ENCODE data around the gene PRKCB. TPM values are rescaled to one million over a fixed set of nuclear protein-coding genes. Genes with fewer than 3 reads are reported as not detected.

Gene PRKCB
- total RNA-seq, 4 donors from 2014 or later: 0.51 to 1.3 (median 1.1) TPM

- DNase-seq (no peak), ATAC-seq (no peak)
- intact Hi-C loops (cut with DNase I; ENCODE audit: low total_unique reads): no loop called here
- H3K27me3 ChIP-seq: no peaks in the 10 kb centered on the region
- H3K4me1 ChIP-seq: no peaks in the 10 kb centered on the region
- no peak overlapping the region for H3K4me3 ChIP-seq
- no peak for TF ChIP-seq CTCF (IDR thresholded peaks at IDR 0.05 in 4 of 5, conservative IDR thresholded peaks at IDR 0.05 in 1 of 5)
- TF ChIP-seq POLR2A (IDR thresholded peaks at IDR 0.05): no peak
- in situ Hi-C loops (cut with MboI; ENCODE audit: low sequenced_read_pairs in 4 of 4): no loop called here
- no peaks in the 10 kb centered on the region for H3K9me3 ChIP-seq
- H3K27ac ChIP-seq: no peak overlapping the region
- H3K36me3 ChIP-seq: no peaks in the 10 kb centered on the region
Observed at GRCh38 chr16:23876256-23876896, 40.6 kb downstream of the PRKCB start.

- Histone ChIP-seq H3K27ac (no peak overlapping the region), H3K9me3 (no peaks in the 10 kb centered on the region), H3K4me1 (no peaks in the 10 kb centered on the region), H3K27me3 (no peaks in the 10 kb centered on the region), H3K4me3 (no peak overlapping the region), H3K36me3 (no peaks in the 10 kb centered on the region)
- intact Hi-C loops (cut with DNase I; ENCODE audit: low total_unique reads) (no loop called here), in situ Hi-C loops (cut with MboI; ENCODE audit: low sequenced_read_pairs in 4 of 4) (no loop called here)
- DNase-seq: no peak
- ATAC-seq: no peak
- TF ChIP-seq CTCF (IDR thresholded peaks at IDR 0.05 in 4 of 5, conservative IDR thresholded peaks at IDR 0.05 in 1 of 5) (no peak), POLR2A (IDR thresholded peaks at IDR 0.05) (no peak)
Observed at GRCh38 chr16:23877107-23878070, 41.6 kb downstream of the PRKCB start.

- intact Hi-C loops (cut with DNase I; ENCODE audit: low total_unique reads): no loop called here
Observed at GRCh38 chr16:23879735-23880373, 44.1 kb downstream of the PRKCB start.

GRCh38 chr16:23889189-23889588, 53.4 kb downstream of the PRKCB start:
- in situ Hi-C loops (cut with MboI; ENCODE audit: low sequenced_read_pairs in 4 of 4) (no loop called here), intact Hi-C loops (cut with DNase I; ENCODE audit: low total_unique reads) (no loop called here)
- no peak overlapping the region for H3K4me3 ChIP-seq
- no peaks in the 10 kb centered on the region for H3K27me3 ChIP-seq
- TF ChIP-seq POLR2A (IDR thresholded peaks at IDR 0.05): no peak
- no peak for TF ChIP-seq CTCF (IDR thresholded peaks at IDR 0.05 in 4 of 5, conservative IDR thresholded peaks at IDR 0.05 in 1 of 5)
- no peak overlapping the region for H3K27ac ChIP-seq
- H3K9me3 ChIP-seq: no peaks in the 10 kb centered on the region
- no peak for DNase-seq
- no peak for ATAC-seq
- no peaks in the 10 kb centered on the region for H3K4me1 ChIP-seq
- no peaks in the 10 kb centered on the region for H3K36me3 ChIP-seq

More at GRCh38 chr16:23879735-23880373, 44.1 kb downstream of the PRKCB start:
- no peak for ATAC-seq
- Histone ChIP-seq H3K4me3 (no peak overlapping the region), H3K9me3 (no peaks in the 10 kb centered on the region), H3K27ac (no peak overlapping the region), H3K27me3 (no peaks in the 10 kb centered on the region), H3K4me1 (no peaks in the 10 kb centered on the region), H3K36me3 (no peaks in the 10 kb centered on the region)
- in situ Hi-C loops (cut with MboI; ENCODE audit: low sequenced_read_pairs in 4 of 4): no loop called here
- no peak for DNase-seq
- TF ChIP-seq POLR2A (IDR thresholded peaks at IDR 0.05) (no peak), CTCF (IDR thresholded peaks at IDR 0.05 in 4 of 5, conservative IDR thresholded peaks at IDR 0.05 in 1 of 5) (no peak)

Measured in gastrocnemius medialis (tissue), 4 donors.